Activated CD4-positive, alpha-beta T cell treated with anti-CD3 and anti-CD28 coated beads for 1 hour (primary cell): ENCODE results near the gene NELFB.

Experiments used
- DNase-seq: peaks from one replicate; pipeline ENCODE4 v3.0.0-alpha.2; 2020

The NELFB gene

DNA sequence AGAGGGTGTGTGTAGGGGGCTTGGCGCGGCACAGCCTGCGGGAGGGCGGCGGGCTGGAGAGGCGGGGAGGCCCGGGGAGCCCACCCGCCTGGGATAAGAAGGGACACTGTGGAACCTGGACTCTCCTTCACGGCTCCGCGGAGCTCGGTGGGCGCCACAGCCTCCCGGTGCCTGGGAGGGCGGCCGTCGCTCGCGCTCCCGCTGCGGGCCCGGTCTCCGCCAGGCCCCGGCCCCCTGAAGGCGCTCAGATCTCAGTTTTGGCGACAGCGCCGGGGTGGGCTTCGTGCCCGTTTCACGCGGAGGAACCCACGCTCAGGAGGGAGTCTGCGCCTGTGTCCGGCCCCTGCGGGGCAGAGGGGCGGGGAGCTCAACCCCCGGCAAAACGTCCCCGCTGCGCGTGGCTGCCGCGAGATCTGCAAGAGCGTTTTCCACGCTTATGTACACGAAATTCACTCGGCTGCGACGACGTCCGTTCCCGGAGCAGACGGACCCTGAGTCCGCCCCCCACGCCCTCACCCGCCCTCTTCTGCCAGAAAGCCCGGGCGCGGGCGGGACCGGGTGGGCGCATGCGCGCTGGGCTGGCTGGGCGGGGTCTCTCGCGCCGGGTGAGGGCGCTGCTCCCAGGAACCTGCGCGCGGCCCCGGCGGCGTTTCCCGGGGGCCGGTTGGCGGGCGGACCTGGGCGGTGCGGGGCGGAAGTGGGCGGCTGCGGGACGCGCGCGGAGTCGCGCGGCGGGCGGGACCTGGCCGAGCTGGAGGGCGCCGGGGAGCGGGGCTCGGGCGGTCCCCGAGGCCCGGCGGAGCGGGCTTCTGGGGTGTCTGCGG lies at the start of gene NELFB:
Gene NELFB (plus strand): TSS at position 704 of the 824 bp plus-strand sequence.
- peak; percentile 96 for DNase-seq

GRCh38 chr9:137206602-137207001 lies 48.5 kb upstream of the NELFB start:
- no peak for DNase-seq

- no peak for DNase-seq
Observed at GRCh38 chr9:137211532-137211931, 43.6 kb upstream of the NELFB start.

DNA sequence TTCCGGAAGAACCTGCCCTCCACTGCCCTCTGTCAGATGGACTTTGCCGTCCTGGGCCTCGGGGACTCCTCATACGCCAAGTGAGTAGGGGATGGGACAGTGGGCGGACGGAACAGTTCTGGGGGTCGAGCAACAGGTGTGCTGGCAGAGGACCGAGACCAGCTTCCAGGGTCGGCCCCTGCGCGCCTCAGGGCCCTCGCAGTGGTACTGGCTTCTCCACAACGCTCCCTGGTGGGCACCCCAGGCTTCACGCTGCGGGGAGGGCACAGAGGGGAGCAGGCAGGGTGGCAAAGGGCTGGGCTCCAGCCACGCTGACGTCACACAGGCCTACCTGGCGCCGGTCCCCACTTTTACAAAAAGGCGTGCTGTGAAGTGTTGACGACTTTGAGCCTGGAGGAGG lies 42.6 kb upstream of the NELFB start:
- DNase-seq, result no peak

GRCh38 chr9:137213160-137214060 lies 41.7 kb upstream of the NELFB start:
- DNase-seq, result no peak

DNA sequence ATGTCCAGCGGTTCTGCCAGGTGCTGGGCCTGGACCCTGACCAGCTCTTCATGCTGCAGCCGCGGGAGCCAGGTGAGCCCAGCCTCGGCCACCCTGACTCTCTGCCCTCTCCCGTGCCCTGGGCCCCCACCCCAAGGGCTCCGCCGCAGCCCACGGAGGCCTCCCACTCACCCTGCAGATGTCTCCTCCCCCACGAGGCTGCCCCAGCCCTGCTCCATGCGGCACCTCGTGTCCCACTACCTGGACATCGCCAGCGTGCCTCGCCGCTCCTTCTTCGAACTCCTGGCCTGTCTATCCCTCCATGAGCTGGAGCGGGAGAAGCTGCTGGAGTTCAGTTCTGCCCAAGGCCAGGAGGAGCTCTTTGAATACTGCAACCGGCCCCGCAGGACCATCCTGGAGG lies 40.5 kb upstream of the NELFB start:
- no peak for DNase-seq

- DNase-seq, result no peak
Observed at GRCh38 chr9:137215196-137215986, 39.7 kb upstream of the NELFB start.

DNA sequence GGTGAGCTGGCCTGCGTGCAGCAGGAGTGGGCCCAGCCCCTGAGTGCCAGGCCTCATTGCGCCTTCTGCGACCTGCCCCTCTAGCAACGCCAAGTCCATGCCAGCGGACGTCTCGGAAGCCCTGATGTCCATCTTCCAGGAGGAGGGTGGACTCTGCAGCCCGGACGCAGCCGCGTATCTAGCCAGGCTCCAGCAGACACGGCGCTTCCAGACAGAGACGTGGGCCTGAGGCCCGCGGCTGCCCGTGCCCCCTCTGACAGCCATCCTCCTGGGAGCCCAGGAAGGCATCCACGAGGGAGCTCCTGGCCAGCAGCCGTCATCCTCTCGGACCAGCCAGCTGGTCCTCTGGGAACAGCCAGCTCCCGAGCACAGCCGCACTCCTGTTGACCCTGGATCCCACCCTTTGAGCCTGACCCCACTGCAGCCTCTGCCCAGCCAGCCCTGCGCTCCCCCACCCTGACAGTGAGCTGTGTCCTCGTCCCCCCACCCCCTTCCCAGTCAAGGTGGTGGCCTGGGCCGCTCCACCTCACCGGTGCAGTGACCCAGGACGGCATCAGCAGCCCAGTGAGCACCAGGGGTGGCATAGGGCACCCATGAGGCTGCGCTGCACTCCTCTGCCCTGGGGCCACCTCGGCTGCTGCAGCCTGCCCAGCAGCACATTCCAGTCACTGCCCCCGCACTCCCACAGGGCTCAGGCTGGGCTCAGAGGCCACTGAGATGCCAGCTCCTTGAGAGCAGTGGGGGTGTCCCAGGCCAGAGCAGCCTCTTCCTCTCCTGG lies 38.8 kb upstream of the NELFB start:
- no peak for DNase-seq

DNA sequence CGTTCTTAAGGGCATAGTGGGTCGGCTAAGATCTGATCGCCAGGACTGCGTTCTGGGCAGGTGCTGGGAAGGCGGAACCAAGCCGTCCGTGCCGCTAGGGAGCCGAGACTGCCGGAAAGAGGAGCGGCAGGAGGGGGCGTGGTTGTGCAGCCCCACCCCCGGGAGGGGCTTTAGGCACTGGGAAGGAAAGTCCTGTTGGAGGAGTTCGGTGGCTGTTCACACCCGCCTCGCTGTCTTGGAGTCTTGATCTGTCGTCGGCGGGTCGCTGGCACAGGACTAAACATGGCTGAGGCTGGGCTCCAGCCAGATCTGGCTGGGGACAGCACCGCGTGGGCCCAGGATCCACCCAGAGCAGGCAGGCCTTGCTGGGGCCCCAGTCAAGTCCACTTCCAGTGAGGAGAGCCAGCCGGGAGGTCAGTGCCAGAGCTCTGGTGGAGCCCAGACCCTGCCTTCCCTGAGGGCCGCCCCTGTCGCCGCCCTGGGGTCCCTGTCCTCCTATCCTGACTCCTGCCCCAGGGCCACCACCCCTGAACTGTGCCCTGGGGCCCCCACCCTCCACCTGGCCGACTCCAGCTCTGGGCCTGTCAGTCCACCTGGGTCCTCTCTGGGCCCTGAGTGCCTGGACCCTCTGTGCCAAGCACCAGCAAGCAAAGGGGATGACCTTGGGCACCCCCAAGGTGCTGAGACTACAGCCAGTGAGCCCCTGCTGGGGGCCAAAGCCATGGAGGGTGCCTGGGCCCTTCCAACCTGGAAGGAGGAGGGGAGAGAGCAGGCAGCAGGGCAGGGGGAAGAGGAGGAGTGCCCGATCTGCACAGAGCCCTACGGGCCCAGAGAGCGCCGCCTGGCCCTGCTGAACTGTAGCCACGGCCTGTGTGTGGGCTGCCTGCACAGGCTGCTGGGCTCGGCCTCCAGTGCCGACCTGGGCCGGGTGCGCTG lies 37.6 kb upstream of the NELFB start:
- DNase-seq, result no peak

DNA sequence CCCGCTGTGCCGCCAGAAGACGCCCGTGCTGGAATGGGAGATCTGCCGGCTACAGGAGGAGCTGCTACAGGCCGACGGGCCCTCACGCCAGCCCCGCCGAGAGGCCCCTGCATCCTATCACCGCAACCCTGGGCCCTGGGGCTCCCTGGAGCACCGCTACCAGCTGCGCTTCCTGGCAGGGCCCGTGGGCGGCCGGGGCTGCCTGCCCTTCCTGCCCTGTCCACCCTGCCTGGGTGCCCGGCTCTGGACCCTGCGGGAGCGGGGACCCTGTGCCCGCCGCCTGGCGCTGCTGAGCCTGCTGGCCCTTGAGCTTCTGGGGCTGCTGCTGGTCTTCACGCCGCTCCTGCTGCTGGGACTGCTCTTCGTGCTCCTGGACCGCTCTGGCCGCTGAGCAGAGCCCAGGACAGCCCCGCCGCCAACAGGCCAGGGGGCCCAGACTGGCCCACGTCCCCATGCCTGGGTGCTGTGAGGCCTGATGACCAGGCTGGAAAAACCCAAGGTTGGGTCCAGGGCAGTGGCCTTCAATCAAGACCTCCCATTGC lies 36.8 kb upstream of the NELFB start:
- no peak for DNase-seq

GRCh38 chr9:137218754-137219271 lies 36.3 kb upstream of the NELFB start:
- DNase-seq, result no peak

DNA sequence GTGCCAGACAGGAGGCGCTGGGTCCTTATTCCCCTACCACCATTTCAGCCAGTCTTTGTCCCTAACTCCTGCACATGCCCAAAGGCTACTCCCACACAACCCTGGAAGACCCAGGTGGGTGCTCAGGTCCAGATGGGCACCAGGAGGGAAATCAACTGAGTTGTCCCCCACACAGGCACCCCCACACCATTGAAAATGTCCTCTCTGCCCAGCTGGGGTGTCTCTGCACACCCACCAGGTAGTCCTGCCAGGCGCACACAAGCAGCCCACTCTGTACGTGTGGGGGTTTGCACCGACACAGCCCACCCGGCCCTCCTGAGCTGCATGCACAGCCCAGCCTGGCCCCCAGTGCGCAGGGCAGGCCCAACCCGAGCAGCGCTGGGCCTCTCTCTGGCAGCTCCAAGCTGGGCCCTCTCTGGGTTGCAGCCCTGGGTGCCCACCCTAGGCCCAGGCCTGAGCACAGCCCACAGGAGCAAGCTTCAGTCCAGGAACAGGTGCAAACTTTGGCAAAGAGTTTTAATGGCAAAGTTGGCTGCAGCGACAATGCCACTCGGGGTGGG lies 35.3 kb upstream of the NELFB start:
- no peak for DNase-seq

GRCh38 chr9:137220317-137221094 lies 34.6 kb upstream of the NELFB start:
- no peak for DNase-seq

DNA sequence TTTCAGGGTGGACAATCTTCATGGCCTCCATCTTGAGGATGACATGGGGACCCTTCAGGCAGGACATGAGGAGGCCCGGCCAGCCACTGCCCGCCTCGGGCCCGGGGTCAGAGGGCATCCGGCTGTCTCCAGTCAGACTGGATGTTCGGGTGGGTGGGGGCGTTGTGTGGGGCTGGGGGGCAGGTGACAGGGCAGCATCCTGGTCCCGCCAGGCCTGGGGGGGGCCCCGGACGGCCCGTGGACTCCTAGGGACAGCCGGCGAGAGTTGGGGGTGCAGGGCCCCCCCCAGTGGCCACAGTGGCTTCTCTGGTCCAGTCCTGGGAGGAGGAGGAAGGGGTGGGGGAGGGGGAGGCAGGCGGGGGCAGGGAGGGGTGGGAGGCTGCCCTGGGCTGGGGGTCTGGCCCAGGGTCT lies 34.0 kb upstream of the NELFB start:
- no peak for DNase-seq

DNA sequence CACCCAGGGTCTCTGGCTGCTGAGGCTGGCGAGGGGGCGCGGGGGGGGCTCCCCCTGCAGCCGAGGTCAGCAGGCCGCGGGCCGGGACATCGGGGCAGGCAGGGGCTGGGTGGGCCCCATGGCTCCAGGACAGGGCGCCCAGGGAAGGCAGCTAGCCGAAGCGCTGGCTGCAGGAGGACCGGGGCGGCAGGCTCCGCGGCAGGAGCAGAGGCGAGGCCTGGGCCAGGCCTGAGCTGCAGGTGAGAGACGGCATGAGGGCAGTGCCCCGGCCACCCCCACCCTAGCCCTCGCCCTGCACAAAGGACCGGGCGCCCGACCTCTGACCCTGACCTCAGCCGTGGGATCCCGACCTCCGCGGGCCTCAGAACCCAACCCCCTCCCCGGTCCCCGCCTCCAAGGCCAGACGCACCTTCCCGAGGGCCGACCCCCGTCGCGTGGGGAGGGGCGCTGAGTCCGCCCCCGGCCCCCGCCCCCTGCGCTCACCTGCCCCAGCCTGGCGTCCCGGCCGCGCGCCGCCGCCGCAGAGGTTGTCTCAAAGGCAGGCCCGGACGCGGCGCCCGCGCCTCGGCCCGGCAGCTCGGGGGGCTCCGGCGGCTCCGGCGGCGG lies 33.5 kb upstream of the NELFB start:
- no peak for DNase-seq

DNA sequence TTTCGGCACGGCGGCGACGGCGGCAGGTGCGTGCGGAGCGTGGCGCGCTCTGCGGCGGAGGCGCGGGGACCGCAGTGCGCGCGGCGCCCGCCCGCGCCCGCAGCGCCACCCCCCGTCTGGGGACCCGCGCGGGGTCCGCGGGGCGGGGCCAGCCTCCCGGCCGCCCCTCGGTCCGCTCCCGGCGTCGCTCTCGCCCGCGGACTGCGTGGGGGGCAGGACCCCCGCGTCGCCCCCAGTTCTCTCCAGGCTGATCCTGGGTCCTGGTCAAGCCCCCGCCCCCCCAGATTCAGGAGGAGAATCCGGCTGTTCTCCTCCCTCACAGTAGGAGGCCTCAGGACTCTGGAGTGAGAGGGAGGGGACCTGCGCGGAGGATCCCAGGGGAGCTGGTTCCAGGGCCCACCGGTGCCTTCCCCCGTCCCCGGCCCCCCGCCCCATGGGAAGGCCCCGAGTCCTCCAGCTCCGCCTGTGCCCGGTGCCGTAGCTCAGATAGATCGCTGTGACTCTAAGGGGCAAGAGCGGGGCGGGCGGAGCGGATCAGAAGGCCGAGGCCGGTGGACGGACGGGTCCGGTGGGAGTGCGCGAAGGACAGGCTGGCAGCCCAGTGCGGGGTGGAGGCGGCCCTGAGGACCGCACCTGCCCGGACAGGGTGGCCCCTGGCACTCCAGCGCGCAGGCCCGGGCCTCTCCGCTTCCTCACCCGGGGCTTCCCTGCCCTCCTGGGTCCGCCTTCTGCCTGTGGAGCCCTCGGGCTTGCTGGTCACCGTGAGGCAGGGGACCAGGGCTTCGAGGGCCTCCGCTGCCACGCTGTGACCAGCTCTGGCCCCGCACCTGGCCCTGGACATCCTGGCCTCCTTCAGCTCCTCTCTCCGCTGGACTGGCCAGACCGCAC lies 32.7 kb upstream of the NELFB start, which contains the start of gene RNF208:
Gene RNF208 (minus strand): TSS at position 51 of the 888 bp plus-strand sequence. CDS start 1,028 bp downstream, outside the sequence.
- no peak for DNase-seq

- peak; percentile 98 for DNase-seq
Observed at GRCh38 chr9:137223078-137223970, 31.8 kb upstream of the NELFB start.
